ENCODE measurements around the gene DGCR6.
"Not testable (repeated sequence)": the region's sequence is repeated elsewhere in the genome, so short reads cannot be mapped to it uniquely, and the experiment has no call there.

DGCR6 gene

DNA sequence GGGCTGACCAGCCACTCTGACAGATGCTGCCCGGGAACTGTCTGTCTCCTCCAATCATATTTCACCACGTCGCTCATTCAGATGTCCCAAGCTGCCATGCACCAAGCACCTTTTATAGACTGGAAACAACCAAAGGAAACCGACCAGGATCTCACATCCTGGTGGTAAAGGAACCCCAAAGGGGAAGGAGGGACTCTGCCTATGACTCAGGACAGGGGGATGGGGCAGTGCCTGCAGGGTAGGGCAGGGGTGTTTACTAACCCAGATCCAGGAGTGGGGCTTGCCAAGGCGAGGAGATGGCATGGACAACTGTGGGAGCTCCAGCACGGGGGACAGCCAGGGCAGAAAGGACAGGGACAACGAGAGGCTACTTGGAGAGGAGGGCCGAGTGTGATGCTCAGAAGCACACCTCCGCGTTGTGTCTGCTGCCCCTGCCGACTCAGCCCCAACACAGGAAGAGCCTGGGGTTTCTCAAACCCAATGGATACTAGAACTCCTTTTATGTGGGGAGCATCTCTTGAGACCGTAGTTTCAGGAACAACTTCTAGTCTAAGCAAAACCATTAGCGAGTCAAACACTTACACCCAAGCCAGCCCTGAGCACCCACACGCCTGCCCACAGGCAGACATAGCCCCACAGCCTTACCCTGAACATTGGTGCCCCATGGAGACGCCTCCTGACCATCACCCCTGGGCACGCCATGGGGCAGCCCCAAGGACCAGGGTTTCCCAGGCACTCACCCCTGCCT, 26.0 kb downstream of the DGCR6 start:
- no peak for DNase-seq (ENCODE audit: low read depth in 2 of 2)

DNA sequence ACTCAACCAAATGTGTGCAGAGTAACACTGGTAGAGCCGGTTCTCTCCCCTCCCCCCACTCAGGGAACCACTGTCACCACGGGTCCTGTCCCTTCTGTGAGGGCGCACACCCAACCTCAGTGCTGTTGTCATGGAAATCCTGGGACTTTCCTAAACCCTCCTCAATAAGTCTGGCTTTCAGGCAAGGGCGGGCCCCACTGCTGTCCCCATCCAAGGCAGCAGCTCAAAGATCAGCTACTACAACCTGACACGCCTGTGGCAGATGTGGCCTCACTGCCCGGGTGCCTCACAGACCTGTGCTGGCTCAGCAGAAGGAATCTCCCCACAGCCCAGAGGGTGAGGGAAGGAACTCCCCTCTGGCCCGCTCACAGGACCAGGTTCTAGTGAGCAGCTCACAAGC, 27.8 kb downstream of the DGCR6 start:
- no peak for DNase-seq (ENCODE audit: low read depth in 2 of 2)

DNA sequence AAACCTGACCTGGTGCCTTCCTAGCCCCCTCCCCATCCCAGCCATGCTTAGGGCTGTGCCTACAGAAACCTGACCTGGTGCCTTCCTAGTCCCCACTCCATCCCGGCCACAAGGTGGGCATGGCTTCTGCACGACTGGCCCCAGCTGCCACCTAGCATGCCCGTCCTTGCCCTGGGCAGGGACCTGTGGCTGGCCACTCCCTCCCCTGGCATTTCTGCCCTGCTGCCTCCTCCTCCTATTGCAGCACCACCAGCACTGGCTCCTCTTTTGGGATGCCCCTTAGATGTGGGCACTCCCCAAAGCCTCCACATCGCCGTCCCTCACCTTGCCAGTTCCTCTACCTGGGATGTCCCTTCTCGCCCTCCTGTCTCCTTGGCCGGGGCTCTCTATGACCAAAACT, 28.6 kb downstream of the DGCR6 start:
- DNase-seq (ENCODE audit: low read depth in 2 of 2) = not testable (repeated sequence)

DNA sequence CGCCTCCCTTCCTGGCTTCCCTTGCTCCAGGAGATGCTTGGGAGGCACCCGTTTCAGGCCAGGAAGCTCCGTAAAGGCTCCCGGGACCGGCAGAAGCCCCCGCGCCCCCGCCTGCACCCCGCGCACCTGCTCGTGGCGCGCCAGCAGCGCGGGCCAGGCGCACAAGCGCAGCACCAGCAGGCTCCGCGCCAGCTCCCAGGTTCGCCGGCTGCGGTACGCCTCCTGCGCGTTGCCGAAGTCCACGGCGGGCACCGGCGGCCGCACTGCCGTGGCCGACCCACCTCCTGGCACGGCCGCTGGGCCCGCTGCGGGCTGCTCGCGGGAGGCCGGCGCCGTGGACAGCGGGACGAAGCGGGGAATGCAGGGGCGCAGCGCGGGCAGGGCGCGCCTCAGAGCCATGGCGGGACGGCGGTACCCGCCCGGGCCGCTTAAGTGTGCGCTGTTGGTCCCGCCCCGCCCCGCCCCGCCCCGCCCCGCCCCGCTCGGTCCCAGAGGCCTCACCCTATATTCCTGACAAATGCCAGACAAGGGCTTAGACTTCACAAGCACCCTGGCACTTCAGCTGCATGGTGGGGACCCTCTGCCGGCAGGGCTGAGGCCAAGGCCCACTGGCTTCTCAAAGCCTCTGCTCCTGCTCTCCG, 29.9 kb downstream of the DGCR6 start, which contains the start of gene PRODH:
TSS of gene PRODH (minus strand) at position 405 of the 641 bp plus-strand sequence. CDS start at position 399, 6 bp downstream.
- DNase-seq (ENCODE audit: low read depth in 2 of 2) = no peak

DNA sequence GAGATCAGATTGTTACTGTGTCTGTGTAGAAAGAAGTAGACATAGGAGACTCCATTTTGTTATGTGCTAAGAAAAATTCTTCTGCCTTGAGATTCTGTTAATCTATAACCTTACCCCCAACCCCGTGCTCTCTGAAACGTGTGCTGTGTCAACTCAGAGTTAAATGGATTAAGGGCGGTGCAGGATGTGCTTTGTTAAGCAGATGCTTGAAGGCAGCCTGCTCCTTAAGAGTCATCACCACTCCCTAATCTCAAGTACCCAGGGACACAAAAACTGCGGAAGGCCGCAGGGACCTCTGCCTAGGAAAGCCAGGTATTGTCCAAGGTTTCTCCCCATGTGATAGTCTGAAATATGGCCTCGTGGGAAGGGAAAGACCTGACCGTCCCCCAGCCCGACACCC, 32.6 kb downstream of the DGCR6 start:
- DNase-seq (ENCODE audit: low read depth in 2 of 2) = not testable (repeated sequence)

DNA sequence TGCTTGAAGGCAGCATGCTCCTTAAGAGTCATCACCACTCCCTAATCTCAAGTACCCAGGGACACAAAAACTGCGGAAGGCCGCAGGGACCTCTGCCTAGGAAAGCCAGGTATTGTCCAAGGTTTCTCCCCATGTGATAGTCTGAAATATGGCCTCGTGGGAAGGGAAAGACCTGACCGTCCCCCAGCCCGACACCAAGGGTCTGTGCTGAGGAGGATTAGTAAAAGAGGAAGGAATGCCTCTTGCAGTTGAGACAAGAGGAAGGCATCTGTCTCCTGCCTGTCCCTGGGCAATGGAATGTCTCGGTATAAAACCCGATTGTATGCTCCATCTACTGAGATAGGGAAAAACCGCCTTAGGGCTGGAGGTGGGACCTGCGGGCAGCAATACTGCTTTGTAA, 41.0 kb downstream of the DGCR6 start:
- DNase-seq (ENCODE audit: low read depth in 2 of 2) = not testable (repeated sequence)

DNA sequence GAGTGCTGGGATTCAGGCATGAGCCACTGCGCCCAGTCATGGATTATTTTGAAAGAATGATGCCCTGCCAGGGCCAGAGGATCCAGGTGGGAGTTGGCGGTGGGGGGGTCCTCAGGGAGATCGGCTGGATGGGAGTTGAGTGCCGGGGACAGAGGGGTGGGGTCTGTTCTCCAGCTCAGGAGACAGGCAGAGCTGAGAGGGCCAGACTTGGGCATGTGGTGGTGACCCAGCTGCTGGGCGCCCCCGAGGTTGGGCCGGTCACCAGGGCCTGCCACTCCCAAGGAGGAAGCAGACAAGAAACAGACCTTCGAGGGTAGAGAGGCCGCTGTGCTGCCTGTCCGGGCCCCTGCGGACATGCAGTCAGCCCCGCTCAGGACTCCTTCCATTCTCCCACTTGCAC, 41.8 kb downstream of the DGCR6 start:
- no peak for DNase-seq (ENCODE audit: low read depth in 2 of 2)

DNA sequence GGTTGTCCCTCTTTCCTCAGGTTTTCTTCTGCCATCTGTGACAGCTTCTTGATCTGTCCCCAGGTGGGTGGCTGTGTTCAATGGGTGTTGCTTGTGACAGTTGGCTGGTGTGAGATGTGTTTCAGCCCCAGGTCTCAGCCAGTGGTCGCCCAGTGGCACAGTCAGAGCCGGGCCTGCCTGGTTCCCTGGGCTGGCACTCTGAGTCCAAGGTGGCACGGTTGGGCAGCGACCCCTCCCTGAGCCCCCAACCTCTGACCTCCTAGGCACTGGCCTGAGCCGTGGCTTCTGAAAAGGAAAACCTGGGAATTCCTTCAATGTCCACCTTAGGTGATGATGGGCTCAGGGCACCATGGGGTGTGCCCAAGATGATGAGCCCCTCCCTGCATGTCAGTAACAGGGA, 44.0 kb downstream of the DGCR6 start:
- no peak for DNase-seq (ENCODE audit: low read depth in 2 of 2)

DNA sequence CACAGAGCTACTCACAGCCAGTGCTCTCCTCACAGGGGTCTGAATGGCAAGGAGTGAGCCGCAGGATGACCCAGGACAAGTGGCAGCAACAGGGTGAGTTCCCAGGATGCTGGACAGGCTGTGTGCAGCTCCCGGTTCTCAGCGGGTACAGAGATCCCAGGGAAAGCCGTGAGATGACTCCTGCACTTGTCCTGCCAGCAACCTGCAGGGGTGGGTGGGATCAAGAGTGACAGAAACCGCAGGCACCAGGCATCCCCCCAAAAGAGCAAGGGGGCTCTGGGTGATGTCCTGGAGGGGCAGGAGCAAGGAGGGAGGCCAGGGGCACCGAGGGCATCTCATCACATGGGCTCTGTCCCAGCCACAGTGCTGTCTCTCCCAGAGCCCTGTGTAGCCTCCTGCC, 45.9 kb downstream of the DGCR6 start:
- no peak for DNase-seq (ENCODE audit: low read depth in 2 of 2)

DNA sequence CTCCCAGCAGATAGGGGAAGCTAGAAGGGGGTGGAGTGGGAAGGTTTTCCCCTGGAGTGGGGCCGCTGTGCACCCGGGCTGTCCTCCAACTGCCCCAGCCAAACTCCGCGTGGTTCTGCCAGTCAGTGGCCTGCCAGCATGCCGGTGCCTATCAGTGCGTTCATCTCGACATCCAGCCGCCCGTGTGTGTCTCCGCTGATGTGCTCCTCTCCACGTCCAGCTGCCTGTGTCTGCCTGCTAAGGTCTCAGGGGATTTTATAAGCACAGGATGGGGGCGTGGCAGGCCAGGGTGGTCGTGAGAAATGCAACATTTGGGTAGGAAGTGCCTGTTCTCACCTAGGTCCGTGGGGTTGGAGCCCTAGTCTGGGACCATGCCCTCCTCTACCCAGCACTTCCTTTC, 47.0 kb downstream of the DGCR6 start:
- not testable (repeated sequence) for DNase-seq (ENCODE audit: low read depth in 2 of 2)

DNA sequence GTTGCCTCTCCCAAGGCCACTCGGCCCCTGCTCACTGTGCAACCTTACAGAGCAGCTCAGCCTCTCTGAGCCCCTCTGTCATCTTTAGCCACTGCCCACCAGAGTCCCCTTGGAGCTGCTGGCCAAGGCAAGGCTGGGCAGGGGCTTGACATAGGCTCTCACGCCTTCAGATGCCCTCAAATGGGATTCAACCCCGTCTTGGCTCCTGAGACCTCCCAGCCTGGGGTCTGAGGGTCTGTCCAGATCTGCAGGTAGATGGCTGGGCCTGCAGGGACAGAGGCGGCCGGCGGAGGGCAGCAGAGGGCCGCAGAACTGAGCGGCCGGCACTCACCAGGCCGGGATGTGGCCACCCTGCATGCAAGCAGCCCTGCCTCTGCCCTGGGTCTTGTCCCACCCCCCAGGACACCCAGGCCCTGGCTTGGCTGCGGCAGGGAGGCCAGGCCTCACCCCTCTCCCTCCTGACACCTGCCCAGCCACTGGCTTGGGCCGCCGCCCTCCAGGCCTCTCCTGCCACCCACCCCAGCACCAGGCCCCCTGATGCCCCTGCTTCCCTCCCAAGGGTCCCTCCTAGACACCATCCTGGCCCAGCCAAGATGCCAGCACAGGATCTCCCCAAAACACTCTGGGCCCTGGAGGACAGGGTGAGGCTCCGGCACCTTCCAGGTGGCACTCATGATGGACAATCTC, 48.3 kb downstream of the DGCR6 start:
- peak; percentile 25 to 36 for DNase-seq (ENCODE audit: low read depth in 2 of 2)

DNA sequence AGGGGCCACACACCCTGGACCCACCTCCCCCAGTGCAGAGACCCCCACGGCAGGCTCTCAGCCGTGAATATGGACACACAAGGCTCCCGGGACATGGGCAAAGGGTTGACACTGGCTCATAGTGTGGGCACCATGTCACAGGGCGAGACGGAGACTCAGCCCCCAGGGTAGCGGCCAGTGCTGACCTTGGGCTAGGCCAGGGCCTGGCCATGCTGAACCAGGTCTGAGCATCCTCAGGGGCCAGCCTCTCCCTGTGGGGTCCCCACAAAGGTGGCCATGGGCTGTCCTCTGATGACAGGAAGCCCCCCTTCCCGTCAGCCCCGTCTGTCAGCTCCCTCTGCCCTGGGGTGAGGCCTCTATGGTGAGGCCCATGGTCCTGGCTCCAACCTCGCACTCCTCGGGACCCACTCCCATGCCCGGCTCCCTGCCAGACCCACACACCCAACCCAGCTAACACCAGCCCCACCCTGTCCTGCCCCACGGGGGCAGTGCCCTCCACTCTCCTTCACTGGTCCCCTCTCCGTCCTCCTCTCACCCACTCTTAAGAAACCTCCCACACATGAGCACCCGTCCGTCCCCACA, 49.0 kb downstream of the DGCR6 start:
- no peak for DNase-seq (ENCODE audit: low read depth in 2 of 2)

DNA sequence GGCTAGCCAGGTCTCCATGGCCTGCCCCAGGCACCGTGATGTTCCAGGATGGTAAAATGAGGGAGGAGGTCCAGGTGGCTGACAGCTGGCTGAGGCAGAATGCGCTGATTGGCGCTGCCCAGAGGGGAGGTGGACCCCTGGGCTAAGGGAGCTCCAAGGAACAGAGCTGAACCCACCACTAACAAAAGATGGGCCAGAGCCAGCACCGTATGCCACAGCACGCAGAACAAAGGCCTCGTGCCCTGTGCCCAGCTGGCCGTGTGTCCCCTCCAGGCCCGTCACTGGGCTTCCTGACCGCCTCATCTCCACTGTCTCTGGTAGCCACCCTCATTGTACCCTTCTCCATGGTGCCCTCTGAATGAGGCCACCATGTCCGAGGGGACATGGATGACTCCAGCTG, 49.6 kb downstream of the DGCR6 start:
- no peak for DNase-seq (ENCODE audit: low read depth in 2 of 2)

DNA sequence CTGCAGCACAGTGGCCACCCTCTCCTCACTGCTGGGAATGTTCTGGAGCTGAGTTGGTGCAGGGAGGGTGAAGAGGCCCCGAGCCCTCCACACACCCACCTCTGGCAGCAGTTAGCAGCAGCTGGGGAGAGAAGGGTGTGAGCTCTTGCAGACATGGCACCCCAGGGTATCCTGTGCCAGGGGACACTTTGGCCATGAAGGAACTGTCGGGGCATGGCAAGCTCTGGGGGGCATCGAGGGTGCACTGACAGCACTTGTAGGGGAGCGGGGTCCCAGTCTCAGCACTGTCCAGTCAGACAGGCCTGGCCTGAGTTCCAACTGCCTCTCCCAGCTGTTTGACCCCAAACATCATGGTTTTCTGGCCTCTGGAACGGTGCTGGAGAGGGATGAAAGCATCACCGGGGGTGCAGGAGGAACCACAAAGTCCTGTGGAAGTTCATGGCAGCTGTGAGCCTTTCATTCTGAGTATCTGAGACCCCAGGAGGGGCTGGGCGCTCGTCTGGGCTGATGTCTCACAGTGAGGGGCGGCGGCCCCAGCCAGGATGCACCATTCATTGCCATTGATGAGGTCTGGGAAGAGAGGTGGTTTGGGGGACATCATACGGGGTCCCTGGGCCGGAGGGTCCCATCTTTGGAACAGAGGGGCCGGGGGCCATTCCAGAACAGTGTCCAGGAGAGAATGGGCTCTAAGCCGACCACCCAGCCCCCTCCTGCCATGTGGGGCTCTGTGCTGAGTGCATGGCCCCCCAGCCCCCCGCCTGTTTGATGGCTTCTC, 50.2 kb downstream of the DGCR6 start:
- not testable (repeated sequence) for DNase-seq (ENCODE audit: low read depth in 2 of 2)

DNA sequence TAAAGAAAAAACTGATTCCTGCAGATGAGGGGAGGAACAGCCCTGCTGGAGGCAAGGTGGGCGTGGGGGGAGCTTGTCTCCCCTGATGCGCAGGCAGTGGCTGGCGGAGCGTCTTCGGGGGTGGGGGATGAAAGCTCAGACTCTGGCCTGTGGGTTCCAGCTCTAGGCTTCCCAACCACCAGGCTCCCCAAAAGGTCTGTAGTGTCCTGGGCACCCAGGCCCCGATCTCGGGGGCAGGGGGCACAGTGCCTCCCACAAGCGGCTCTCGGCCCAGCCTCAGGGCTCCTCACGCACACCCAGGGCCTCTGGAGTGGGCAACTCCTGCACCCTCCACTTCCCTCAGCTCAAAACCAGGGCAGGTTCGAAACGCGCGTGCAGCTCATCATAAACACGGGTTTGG, 50.8 kb downstream of the DGCR6 start:
- not testable (repeated sequence) for DNase-seq (ENCODE audit: low read depth in 2 of 2)

DNA sequence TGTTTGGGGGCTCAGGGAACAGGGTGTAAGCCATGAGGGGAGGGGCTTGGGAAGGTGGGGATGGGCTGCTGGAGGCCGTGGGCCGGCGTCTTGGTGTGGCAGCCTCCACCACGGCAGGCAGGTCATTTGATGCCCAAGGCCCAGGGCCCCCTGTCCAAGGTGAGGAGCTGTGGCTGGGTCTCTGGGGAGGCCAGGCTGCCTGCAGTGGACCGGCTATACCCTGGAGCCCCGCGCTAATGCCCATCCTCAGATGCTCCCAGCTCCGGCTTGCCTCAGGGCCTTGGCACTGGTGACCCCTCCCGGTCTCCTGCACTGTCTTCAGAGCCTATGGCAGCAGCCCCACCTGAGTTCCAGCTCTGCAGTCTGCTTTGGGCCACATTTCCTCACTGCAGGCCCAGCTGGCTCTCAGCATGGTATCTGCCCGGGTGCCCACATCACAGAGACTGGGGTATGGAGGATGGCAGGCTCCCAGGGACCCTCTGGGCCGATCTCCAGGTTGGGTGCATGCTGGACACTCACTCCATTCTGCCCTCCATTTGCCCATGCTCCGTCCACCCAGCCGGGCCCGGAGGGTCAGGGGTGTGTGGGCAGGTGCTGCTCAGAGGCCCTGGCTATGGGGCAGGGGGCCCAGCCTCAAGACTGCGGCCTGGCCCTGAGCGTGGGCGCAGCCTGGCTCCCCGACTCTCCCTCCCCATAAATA, 51.7 kb downstream of the DGCR6 start:
- DNase-seq (ENCODE audit: low read depth in 2 of 2) = not testable (repeated sequence)

DNA sequence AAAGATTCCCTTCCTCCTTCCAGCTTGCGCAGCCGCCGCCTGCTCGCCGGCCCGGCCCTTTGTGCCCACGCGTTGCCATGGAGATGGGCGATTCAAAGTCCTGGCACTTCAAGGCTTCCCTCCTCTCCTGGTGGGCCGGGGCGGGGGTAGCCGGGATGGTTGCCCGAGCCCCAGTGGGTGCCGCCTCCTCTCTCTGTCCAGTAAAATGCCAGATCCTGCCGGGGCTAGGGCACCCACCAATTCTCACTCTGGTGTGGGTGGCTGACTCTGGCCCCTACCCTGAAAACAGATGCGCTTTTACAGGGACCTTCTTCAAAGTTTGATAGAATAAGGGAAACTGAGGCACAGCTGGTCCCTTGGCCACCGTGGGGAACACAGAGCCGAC, 52.2 kb downstream of the DGCR6 start:
- not testable (repeated sequence) for DNase-seq (ENCODE audit: low read depth in 2 of 2)

DNA sequence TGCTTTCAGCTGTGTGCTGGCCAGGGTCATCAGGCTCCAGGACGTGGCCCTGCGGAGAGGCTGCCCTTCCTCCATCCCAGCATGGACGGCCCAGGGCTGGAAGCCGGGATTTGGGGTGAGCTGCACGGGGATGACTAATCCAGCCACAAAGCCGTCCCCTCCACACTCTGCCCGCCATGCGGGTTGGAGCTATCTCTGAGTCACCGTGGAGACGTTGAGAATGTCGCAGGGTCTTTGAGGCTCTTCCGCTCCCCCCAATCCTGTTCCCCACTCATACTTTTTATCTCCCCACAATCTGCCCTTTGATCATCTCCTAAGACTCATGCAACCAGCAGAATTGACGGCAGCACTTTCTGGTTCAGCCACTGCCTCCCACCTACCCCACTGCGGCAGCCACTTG, 52.6 kb downstream of the DGCR6 start:
- DNase-seq (ENCODE audit: low read depth in 2 of 2) = peak; percentile 27 to 30

DNA sequence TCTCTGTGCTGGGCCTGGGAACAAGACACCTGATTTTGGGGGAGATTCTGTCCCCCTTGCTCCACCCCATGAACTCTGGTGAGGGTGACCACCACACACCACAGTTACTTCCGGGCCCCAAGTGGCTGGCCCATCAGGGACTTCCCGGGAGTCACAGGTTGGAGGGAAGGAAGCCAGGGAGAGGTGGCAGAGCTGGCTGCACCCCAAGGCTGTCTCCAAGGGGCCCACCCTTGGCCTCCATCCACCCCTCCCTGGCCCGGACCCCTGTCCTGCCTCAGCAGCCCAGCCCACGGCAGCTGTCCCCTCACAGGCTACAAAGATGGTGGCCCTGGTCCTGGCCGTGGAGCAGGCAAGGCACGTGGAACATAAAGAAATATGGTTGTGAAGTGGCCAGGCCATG, 53.1 kb downstream of the DGCR6 start:
- not testable (repeated sequence) for DNase-seq (ENCODE audit: low read depth in 2 of 2)

DNA sequence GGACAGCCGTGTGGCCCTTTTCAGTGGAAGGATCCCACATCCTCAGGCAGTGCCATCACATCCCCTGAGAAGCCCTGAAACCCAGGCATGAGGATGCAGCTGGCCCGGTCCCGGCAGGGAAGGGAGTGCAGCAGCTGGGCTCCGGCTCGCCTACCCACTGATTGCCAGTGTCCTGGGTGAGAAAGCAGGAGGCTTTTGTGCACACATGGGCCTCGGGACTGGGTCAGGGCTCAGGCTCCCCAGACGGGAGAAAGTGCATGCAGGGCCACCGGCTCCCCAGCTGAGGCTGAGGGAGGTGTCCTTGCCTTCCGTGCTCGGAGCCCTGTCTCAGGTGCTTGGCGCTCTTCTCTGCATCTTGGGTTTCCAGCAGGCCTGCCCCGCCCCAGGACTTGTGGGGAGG, 53.6 kb downstream of the DGCR6 start:
- DNase-seq (ENCODE audit: low read depth in 2 of 2) = not testable (repeated sequence)
